GM12801 (cell line): ENCODE data around the gene BAD.

Experiments used
- TF ChIP-seq, protein P1 (sequence below): IDR thresholded peaks from one replicate; pipeline ENCODE4 v1.5.1; 2011; ENCODE audit warnings: control low read depth; ENCODE audit not compliant: insufficient read length; ENCODE audit errors: extremely low read depth

The BAD gene

DNA sequence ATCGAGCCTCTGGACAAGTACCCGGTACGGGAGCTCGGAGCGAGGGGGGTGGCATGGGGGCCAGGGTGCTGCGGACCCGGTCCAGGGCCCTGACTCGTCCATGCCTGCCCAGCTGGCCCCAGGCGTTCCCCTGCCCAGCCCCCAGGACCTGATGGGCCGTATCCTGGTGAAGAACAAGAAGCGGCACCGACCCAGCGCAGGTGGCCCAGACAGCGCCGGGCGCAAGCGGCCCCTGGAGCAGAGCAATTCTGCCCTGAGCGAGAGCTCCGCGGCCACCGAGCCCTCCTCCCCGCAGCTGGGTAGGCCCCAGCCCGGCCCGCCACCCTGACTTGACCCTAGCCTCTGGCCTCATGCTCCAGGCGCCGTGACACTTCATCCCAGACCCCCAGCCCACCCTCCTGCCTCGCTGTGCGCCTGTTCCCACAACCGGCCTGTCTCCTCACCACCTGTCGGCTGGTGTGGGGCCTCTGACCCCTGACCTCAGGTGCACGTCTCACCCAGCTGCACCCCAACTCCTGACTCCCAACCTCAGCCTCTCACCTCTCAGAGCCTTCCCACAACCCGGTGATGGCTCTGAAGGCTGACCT lies 25.4 kb downstream of the BAD start:
- TF ChIP-seq, protein P1, sequence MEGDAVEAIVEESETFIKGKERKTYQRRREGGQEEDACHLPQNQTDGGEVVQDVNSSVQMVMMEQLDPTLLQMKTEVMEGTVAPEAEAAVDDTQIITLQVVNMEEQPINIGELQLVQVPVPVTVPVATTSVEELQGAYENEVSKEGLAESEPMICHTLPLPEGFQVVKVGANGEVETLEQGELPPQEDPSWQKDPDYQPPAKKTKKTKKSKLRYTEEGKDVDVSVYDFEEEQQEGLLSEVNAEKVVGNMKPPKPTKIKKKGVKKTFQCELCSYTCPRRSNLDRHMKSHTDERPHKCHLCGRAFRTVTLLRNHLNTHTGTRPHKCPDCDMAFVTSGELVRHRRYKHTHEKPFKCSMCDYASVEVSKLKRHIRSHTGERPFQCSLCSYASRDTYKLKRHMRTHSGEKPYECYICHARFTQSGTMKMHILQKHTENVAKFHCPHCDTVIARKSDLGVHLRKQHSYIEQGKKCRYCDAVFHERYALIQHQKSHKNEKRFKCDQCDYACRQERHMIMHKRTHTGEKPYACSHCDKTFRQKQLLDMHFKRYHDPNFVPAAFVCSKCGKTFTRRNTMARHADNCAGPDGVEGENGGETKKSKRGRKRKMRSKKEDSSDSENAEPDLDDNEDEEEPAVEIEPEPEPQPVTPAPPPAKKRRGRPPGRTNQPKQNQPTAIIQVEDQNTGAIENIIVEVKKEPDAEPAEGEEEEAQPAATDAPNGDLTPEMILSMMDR, result no peak

DNA sequence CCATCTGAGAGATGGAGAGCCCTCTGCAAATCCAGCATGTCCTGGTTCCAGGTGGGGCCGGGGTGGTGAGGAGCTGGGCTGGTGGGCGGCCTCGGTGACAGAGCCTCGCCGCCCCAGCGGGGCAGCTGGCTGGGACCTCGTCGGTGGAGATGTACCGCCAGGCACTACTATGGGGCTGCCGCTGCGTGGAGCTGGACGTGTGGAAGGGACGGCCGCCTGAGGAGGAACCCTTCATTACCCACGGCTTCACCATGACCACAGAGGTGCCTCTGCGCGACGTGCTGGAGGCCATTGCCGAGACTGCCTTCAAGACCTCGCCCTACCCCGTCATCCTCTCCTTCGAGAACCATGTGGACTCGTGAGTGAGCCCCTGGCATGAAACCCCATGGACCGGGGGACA lies 26.1 kb downstream of the BAD start:
- TF ChIP-seq, protein P1, result no peak

DNA sequence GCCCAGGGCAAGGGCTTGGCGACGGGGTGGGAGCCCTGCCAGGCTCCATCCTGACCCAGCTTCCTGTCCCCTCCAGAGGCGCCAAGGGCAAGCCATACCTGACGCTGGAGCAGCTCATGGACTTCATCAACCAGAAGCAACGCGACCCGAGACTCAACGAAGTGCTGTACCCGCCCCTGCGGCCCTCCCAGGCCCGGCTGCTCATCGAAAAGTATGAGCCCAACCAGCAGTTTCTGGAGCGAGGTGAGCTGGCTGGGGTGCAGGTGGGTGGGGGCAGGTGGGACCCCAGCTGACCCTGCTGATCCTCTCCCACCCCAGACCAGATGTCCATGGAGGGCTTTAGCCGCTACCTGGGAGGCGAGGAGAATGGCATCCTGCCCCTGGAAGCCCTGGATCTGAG lies 28.2 kb downstream of the BAD start:
- TF ChIP-seq, protein P1, result no peak

DNA sequence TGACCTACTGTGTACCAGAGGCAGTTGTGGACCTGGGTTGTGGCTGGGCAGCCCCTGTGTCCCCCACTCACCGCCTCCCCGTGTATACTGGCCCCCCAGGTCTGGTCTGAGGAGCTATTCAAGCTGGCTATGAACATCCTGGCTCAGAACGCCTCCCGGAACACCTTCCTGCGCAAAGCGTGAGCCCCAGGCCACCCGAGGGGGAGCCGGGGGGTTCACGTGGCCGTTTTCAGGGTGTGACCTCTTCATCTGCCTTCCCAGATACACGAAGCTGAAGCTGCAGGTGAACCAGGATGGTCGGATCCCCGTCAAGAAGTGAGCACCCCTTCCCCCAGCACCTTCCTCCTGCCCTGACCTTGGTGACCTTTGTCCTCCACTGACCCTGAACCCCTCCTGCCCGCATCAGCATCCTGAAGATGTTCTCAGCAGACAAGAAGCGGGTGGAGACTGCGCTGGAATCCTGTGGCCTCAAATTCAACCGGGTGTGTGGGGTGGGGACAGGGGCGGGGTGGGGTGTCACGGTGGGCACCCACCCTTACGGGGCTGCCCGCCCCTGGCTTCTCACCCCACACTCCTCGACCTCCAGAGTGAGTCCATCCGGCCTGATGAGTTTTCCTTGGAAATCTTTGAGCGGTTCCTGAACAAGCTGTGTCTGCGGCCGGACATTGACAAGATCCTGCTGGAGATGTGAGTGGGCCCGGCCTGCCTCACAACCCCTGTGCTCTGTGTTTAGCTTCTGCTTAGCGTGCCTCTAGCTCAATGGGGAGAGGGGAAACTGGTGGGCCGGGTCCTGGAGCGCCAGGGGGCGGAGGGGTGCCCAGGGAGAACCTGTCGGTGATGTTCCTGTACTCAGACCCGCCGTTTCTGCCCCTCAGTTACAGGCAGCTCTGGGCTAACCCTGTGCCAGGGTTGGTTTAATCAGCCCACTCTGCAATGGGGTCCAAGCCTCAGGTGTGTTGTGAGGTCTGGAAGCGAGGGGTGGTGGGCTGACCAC lies 29.0 kb downstream of the BAD start:
- TF ChIP-seq, protein P1, result no peak

DNA sequence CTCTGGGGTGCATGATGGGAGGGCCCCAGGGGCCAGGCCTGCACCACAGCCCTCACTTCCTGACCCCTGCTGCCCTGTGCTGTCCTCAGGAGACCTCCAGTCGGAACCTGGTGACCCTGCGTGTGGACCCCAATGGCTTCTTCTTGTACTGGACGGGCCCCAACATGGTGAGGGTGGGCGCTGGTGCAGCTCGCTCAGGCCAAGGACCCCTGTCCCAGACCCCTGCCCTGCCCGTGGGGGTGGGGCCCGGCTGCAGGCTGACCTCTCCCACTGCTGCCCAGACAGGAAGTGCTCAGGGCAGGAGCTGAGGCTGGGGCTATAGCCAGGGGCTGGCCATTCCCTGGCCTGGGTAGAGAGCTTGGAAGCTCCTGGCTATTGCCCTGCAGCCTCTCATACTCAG lies 30.1 kb downstream of the BAD start:
- TF ChIP-seq, protein P1, result no peak

DNA sequence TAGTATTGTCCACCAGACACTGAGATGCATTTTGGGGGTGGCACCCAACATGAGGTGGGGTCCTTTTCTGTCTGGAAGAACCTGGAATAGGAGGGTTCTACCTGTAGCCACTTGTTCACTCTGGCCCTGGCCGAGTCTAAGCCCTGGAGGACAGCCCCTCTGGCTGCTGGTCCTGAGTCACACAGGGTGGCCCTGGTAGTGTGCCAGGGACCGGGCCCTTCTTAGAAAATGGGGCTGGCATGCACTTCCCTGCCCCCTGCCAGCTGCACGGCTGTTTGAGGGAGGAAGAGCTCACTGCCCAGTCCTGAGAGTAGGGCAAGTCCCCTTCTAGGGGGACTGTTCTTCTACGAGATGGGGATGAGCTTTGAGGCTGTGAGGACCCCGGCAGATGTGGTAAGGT lies 31.0 kb downstream of the BAD start:
- TF ChIP-seq, protein P1, result no peak

DNA sequence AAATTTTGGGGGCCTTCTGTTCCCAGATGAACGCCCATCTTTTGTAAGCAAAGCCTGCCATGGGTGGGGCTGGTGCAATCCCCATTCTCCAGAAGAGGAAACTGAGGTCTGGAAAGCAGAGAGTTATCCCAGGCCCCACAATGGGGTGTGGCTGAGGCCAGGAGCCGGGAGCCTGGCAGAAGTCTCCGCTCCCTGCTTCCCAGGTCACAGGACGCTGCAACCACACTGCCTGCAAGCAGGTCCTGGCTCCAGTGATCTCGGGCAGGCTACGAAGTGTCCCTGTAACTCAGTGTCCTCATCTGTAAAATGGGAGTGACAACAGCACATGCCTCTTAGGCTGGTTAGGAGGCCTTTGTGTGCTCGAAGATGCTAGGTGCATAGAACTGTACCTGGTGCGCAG lies 31.4 kb downstream of the BAD start:
- TF ChIP-seq, protein P1, result no peak
